CD4-positive, alpha-beta T cell treated with Interferon alpha-2 for 1 hour (primary cell): ENCODE data around the gene UBE2H.
"Not testable (repeated sequence)": the region's sequence is repeated elsewhere in the genome, so short reads cannot be mapped to it uniquely, and the experiment has no call there.

Experiments
- DNase-seq, 2 donors: peaks; one replicate each; pipeline ENCODE4 v3.0.0-alpha.2; 2020 to 2022

Gene UBE2H

GRCh38 chr7:129840757-129841156 is 112.0 kb downstream of the UBE2H start:
- DNase-seq = no peak

- DNase-seq = no peak
Measured at GRCh38 chr7:129836983-129837382, 115.8 kb downstream of the UBE2H start.

GRCh38 chr7:129835569-129835968 is 117.2 kb downstream of the UBE2H start:
- no peak for DNase-seq

DNA sequence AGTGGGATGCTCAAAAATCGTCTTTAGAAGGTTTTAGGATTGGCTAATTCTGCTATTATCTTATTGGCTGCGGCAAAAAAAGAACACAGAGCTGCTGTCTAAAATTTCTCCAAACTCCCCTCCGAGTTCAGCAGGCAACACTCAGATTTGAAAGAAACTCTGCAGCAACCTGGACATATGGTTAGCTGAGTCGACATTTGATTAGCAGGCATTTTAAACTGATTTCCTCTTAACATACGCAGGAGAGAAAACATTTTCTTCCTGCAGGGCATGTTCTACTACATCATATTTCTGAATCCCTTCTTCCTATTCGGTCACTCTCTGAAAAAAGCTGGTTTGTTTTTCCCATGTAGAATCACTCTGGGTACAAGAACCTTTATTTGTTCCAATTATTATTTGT is 119.4 kb downstream of the UBE2H start:
- not testable (repeated sequence) for DNase-seq

DNA sequence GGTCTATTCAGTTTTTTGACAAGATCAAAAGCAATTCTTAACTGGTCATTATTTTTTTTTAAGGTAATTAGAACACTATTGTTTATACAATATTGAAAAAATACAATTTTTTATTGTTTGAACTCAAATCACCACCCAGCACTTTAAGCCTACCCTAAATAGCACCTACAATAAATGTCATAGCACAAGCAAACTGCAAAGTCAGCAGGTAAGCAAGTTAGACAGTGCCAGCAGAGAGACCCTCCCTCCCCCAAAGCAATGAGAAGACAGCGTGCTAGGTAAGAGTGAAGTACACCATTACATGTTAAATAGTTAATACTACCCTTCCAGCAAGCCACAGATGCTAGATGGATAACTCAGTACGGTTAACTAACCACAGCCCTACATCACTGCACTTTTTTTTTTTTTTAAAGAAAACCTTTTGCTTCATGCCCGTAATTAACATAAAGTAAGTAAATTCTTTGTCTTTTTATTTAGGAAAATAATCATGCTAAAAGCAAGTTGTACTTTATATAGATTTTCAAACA is 120.0 kb downstream of the UBE2H start:
- no peak for DNase-seq

- DNase-seq = no peak
Measured at GRCh38 chr7:129832282-129832681, 120.5 kb downstream of the UBE2H start.

DNA sequence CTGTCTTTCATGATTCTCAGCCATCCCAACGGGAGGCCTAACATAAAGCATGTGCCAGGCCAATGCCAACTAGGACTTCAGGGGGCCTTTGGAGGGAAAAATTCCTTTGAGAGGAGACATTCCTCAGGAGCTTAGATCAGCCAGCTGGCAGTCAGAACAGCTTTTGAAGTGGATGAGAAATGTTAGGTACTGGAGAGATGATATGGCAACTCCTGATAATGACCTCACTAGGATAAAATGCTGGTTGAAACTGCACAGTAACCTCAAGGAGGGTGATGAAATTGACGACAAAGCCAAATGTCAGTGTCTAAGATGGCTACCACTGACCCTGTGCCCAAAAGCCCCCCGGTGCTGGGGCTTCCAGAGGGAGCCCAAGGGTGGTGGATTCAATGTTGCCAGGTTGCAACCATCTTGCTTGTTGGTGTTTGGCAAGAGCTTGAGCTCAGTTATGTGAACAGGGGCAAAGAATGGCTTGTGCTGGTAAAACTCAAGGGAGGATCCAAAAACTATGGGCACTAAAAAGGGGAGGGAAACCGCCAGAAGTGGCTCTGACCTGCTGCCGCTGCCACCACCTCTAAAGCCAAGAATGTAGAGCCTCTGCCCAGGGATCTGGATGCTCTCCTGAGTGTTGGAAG is 121.2 kb downstream of the UBE2H start:
- no peak for DNase-seq

DNA sequence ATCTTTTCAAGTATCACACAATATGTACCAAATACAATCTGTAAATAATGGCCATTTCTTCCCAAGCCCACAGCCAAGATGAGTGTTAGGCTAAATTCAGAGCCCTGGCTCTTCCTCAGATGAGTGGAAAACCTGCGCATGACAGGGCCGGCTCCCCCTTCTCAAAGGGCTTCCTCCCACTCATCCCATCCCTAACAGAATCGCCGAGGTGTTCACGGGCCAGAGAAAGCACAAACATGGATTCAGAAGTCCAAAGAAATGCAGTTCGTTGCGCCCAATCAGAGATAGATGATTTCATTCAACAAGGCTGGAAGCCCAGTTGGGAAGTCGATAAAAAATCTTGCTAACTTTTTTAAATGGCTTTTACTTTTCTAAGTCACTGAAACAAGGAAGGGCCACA is 121.8 kb downstream of the UBE2H start:
- DNase-seq = no peak

- DNase-seq = peak; percentile 57 to 67
Measured at GRCh38 chr7:129829737-129830631, 122.8 kb downstream of the UBE2H start.

DNA sequence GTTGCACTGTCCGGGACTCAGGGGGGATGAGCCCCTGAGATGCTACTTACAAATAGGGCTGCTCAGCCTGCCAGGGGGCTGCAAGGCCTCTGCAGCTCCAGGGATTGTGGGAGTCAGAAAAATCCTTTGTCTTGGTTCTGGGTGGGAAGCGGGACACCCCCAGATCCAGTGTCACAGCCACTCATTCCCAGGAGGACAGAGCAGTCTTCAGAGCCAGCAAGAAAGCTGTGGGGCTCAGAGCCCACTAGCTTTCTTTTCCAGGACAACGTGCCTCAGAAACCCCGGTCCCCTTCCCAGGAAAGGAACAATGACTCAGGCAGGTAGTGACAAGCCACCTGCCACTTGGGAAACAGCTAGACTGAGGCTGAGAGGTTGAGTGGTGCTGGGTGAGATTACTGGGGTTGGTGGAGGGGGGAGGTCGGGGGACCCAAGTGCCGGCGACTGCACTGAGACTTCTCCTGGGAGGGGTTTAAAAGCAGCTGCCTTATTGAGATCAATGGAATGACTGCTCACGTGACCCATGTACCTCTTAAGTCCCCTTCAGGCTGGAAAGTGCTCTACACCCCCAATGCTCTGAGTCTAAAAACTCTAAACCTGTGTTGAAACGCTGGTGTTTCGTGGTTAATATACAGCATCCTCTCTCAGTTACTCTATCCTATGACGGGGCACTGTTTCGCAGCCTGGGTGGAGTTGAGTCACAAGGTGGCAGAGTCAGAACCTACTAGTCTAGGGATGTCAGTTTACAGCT is 123.6 kb downstream of the UBE2H start:
- DNase-seq = no peak

DNA sequence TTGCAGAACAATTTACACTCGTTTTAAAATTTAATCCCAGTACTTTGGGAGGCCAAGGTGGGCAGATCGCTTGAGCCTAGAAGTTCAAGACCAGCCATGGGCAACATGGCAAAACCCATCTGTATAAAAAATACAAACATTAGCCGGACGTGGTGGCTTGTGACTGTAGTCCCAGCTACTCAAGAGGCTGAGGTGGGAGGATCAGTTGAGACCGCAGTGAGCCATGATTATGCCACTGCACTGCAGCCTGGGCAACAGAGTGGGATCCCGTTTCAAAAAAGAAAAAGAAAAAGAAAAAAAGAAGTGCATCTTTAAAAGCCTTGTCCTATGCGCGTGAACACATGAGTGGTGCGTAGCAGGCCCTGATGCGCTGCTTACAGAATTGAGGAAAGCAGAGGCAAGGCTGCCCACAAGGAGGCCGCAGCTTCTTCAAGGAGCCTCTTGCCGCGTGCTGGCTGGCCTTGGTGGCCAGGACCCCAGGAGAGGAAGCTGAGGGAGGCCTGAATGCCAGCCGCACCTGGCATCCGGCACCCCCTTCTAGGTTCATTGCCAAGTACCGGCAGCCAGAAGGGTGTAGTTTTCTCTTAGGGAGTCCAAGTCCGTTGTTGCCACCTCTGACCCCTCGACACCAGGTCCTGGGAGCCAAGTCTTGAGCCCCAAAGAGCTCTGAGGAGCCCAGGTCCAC is 124.5 kb downstream of the UBE2H start:
- no peak for DNase-seq

DNA sequence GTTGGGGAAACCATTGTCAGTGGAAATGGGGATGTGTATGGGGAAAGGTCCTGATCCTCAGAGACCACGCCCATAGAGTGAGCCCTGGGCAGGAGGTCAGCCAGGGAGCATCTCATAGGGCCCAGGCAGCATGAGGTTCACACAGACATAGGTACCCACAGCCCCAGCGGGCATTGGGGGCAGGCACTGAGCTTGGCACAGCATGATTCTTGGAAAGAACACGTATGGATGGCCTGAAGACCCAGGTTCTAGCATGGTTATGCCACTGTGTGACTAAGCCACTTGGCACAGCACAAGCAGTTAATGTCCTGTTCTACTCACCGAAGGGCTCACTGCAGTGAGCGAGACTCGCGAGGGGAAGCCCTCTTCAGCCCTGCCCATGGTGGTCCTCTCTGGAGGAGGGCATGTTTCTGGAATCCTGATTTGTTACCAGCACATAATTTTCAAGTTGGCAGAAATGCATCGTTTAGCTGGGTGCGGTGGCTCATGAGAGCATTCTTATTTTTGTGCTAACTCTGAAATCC is 125.2 kb downstream of the UBE2H start:
- DNase-seq = no peak

- not testable (repeated sequence) for DNase-seq
Measured at GRCh38 chr7:129826895-129827294, 125.9 kb downstream of the UBE2H start.

DNA sequence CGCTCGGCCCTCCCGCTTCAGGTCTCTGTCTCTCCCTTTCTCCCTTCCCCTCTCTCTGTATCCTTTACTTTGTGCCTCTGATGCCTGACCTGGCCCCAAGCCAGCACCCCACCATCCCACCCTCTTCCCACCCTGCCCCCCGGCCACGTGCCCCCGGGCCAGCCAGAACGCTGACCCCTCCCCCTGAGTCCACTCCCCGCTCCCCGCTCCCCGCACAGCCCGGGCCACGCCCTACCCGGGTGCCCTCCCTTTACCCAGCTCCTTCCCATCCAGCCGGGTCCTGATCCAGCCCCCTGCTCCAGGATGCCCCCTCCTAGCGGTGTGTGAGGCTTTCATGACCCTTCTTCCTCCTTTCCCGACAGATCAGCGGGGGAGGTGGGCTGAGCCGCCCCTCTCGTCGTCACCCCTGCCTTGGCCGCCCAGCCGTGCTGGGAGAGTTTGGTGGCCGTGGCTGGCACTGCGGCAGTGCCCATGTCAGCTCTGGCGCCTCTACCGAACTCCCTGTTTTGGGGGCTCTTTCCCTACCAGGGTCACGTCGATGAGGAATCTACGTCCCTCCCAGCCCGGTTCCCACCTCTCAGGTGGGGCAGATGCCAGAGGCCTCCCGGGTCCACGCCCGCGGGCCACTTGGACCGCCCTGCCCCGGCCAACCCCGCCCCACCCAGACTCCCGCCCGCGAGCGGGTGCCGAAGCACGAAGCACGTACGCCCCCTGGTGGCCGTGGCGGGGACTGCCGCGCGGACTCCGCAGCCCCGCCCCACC is 127.4 kb downstream of the UBE2H start:
- peak; percentile 78 to 88 for DNase-seq

GRCh38 chr7:129824291-129825208 is 128.2 kb downstream of the UBE2H start:
- peak in 1 of 2 donors; percentile 20 for DNase-seq

GRCh38 chr7:129823143-129823542 is 129.6 kb downstream of the UBE2H start:
- not testable (repeated sequence) for DNase-seq

DNA sequence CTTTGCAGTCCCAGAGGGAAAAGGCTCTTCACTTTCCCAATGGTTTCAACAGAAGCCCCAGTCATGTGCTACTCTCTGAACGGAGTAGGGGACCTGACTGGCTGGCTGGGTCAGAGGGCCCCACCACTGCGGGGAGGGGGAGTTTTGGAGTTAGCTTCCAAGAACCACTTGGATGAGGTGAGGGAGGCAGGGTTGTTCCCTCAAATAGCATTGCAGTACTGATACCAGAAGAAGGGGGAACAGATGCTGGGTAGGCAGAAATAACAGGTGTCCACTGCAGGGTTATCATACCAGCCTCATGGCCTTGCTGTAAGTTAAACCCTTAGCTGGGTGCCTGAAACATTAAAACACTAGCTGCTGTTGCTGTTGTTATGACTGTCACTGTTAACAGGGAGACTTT is 131.3 kb downstream of the UBE2H start:
- DNase-seq = no peak

GRCh38 chr7:129816742-129817141 is 136.0 kb downstream of the UBE2H start:
- DNase-seq = no peak

- no peak for DNase-seq
Measured at GRCh38 chr7:129807863-129808262, 144.9 kb downstream of the UBE2H start.
